Hepatocyte (in vitro differentiated cells): Measurements from ENCODE around the gene PLG. TPM values are rescaled to one million over a fixed set of nuclear protein-coding genes. Genes with fewer than 3 reads are reported as not detected.
"Not testable (repeated sequence)": the region's sequence is repeated elsewhere in the genome, so short reads cannot be mapped to it uniquely, and the experiment has no call there.

Experiments used
- DNase-seq: peaks from one replicate; pipeline ENCODE4 v3.0.0-alpha.2; 2016; ENCODE audit warnings: low spot score
- H2AFZ ChIP-seq: fragments of 200-600 bp; sonication (generic); 2 replicates; pipeline ENCODE4 v1.6.0; 2016; ENCODE audit warnings: antibody characterized with exemption, mild to moderate bottlenecking
- H3K27ac ChIP-seq: fragments of 200-600 bp; sonication (generic); 2 replicates; pipeline ENCODE4 v1.5.1; 2016; ENCODE audit warnings: mild to moderate bottlenecking
- H3K27me3 ChIP-seq: fragments of 200-600 bp; sonication (generic); 2 replicates; pipeline ENCODE4 v1.6.1; 2016
- H3K36me3 ChIP-seq: fragments of 200-600 bp; sonication (generic); replicated peaks from 2 replicates; pipeline ENCODE4 v1.5.1; 2016; ENCODE audit warnings: low read depth; ENCODE audit not compliant: insufficient read depth
- H3K4me1 ChIP-seq: fragments of 200-600 bp; sonication (generic); 2 replicates; pipeline ENCODE4 v1.5.1; 2016; ENCODE audit warnings: mild to moderate bottlenecking, moderate library complexity; ENCODE audit not compliant: insufficient read depth
- H3K4me2 ChIP-seq: fragments of 200-600 bp; sonication (generic); 2 replicates; pipeline ENCODE4 v1.6.0; 2016
- H3K4me3 ChIP-seq: fragments of 200-600 bp; sonication (generic); 2 replicates; pipeline ENCODE4 v1.5.1; 2016; ENCODE audit warnings: mild to moderate bottlenecking
- H3K79me2 ChIP-seq: fragments of 200-600 bp; sonication (generic); 2 replicates; pipeline ENCODE4 v1.6.0; 2017; ENCODE audit warnings: mild to moderate bottlenecking
- H3K9me2 ChIP-seq: fragments of 200-600 bp; sonication (generic); replicated peaks from 2 replicates; pipeline ENCODE4 v1.6.0; 2017; ENCODE audit warnings: mild to moderate bottlenecking; ENCODE audit not compliant: insufficient read depth
- H3K9me3 ChIP-seq: fragments of 200-600 bp; sonication (generic); 2 replicates; pipeline ENCODE4 v1.5.1; 2016; ENCODE audit warnings: low read depth, mild to moderate bottlenecking
- H4K20me1 ChIP-seq: fragments of 200-600 bp; sonication (generic); 2 replicates; pipeline ENCODE4 v1.6.0; 2016; ENCODE audit warnings: mild to moderate bottlenecking; ENCODE audit not compliant: insufficient read depth, poor library complexity, severe bottlenecking
- EZH2 ChIP-seq: fragments of 200-600 bp; sonication (generic); IDR thresholded peaks from 2 replicates; pipeline ENCODE4 v1.6.1; 2016; ENCODE audit warnings: antibody characterized with exemption, mild to moderate bottlenecking, borderline replicate concordance
- EZH2phosphoT487 ChIP-seq: fragments of 200-600 bp; sonication (generic); IDR thresholded peaks from one replicate; pipeline ENCODE4 v1.6.1; 2018; ENCODE audit warnings: antibody characterized with exemption, mild to moderate bottlenecking, low read depth, moderate library complexity; ENCODE audit not compliant: unreplicated experiment, severe bottlenecking
- WGBS: methylation state at CpG from one replicate; pipeline ENCODE4 v1.1.6; 2016; ENCODE audit warnings: low lambda C conversion rate; ENCODE audit errors: missing lambda C conversion rate; 5-methylcytosine and 5-hydroxymethylcytosine counted together
- polyA plus RNA-seq: library from polyadenylated mRNA; unstranded; fragments of >200 nt; fragmentation: Nextera tagmentation; extraction: Ambion mirVana; gene quantifications from 2 replicates; pipeline ENCODE4 v1.2.1, GENCODE V29; 2016
- total RNA-seq: library from RNA; depleted of rRNA; stranded (reverse); fragments of >200 nt; gene quantifications from 2 replicates; pipeline ENCODE4 v1.2.3, GENCODE V29; 2014
- TF ChIP-seq, protein P1 (sequence below): fragments of 200-600 bp; sonication (generic); IDR thresholded peaks from 2 replicates; pipeline ENCODE4 v1.5.1; 2016; ENCODE audit warnings: antibody characterized with exemption, mild to moderate bottlenecking; ENCODE audit not compliant: poor library complexity

Gene PLG
- total and polyA plus RNA-seq, 2 experiments from 2014 or later: 145 to 225 TPM

DNA sequence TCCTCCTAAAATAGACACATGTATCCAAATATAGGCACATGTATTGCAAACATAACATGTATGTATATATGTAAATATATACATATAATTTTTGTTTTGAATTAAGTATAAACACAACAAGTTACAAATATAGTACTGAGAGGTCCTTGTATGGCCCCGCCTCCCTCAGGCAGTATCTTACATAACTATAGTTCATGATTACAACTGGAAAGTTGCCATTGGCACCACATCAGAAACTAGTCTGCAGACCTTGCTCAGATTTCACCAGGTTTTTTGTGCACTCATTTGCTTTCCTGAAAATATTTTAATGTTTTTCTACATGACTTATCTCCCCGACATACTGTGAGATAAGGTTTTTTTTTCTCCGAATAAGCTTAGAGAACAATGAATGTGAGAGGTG, 5.2 kb upstream of the PLG start:
- not testable (repeated sequence) for H3K9me3 ChIP-seq, H3K36me3 ChIP-seq, H3K4me3 ChIP-seq, H3K9me2 ChIP-seq, H3K4me1 ChIP-seq, H3K27ac ChIP-seq, H3K27me3 ChIP-seq, H2AFZ ChIP-seq, H3K4me2 ChIP-seq, H3K79me2 ChIP-seq, H4K20me1 ChIP-seq
- 75% methylated on average over 3 of the region's 3 CpGs for WGBS
- DNase-seq: peak; percentile 20

DNA sequence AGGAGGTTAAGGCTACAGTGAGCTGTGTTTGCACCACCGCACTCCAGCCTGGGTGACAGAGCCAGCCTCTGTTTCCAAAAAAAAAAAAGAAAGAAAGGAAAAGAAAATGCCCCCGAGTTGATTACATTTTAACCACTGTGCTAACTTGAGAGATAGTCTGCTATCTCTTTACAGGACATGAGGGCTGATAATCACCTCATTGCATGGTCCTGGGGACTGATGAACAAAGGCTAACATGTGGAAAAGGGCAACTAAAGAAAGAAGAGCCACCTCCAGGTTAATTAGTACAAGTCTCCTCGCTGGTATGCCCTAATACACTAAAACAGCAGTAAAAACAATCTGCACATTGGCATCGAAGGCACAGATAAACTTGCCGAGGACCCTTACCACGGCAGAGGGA, 4.2 kb upstream of the PLG start:
- peak overlapping the region; percentile 52 for H3K4me2 ChIP-seq
- DNase-seq: no peak
- TF ChIP-seq, protein P1, sequence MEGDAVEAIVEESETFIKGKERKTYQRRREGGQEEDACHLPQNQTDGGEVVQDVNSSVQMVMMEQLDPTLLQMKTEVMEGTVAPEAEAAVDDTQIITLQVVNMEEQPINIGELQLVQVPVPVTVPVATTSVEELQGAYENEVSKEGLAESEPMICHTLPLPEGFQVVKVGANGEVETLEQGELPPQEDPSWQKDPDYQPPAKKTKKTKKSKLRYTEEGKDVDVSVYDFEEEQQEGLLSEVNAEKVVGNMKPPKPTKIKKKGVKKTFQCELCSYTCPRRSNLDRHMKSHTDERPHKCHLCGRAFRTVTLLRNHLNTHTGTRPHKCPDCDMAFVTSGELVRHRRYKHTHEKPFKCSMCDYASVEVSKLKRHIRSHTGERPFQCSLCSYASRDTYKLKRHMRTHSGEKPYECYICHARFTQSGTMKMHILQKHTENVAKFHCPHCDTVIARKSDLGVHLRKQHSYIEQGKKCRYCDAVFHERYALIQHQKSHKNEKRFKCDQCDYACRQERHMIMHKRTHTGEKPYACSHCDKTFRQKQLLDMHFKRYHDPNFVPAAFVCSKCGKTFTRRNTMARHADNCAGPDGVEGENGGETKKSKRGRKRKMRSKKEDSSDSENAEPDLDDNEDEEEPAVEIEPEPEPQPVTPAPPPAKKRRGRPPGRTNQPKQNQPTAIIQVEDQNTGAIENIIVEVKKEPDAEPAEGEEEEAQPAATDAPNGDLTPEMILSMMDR: no peak
- TF ChIP-seq EZH2: no peak
- TF ChIP-seq EZH2phosphoT487: no peak
- no peaks in the 10 kb centered on the region for H4K20me1 ChIP-seq
- peak overlapping the region; percentile 19 for H3K27ac ChIP-seq
- H3K9me2 ChIP-seq: no peaks in the 10 kb centered on the region
- H3K4me1 ChIP-seq: no peaks in the 10 kb centered on the region
- H3K9me3 ChIP-seq: no peaks in the 10 kb centered on the region
- WGBS: 44% methylated on average over 6 of the region's 6 CpGs
- no peaks in the 10 kb centered on the region for H3K36me3 ChIP-seq
- H2AFZ ChIP-seq: no peak overlapping the region
- no peaks in the 10 kb centered on the region for H3K27me3 ChIP-seq
- H3K79me2 ChIP-seq: no peaks in the 10 kb centered on the region
- H3K4me3 ChIP-seq: no peak overlapping the region

DNA sequence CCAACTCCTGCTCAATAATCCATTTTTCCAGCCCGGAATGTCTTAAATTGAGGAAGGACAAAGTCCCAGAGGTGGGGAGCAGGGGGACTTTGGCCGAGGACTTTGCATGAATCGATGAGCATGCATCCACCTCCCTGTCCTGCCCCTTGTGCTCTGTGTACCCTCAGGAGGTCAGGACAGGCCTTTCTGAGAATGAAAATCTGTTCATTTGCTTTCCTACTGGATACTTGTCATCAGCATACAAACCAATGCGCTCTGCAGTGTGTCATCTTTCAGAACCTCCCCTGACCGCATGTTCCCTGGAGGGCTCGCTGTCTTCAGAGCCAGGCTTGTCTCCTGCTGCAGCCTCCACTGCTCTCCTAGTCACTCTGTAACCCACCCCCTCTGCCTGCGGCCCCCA, 2.6 kb downstream of the PLG start:
- DNase-seq: peak; percentile 23
- not testable (repeated sequence) for H3K36me3 ChIP-seq, H3K27me3 ChIP-seq, H3K4me3 ChIP-seq, H3K4me2 ChIP-seq, H3K9me3 ChIP-seq, H3K9me2 ChIP-seq, H3K79me2 ChIP-seq, H3K4me1 ChIP-seq, H2AFZ ChIP-seq, H4K20me1 ChIP-seq
- peak overlapping the region; percentile 69 for H3K27ac ChIP-seq
- 74% methylated on average over 7 of the region's 7 CpGs for WGBS

DNA sequence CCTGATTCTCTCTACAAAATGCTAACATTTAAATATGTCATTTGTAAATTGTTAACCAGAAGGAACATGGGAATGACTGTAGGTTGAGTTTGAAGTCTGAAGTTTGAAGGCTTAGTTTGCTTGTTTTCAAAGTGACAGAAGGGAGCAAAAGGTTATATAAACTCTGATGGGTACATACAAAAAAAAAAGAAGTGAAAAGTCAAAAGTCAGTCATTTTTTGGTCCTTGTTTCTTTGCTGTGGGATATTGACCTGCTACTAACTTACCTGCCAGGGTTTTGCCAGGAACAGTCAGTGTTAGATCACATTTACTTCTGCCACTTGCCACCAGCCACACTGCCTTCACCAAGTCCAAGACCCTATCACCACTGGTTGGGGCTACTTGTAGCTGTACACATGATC, 6.9 kb downstream of the PLG start:
- not testable (repeated sequence) for H4K20me1 ChIP-seq, H3K36me3 ChIP-seq, H3K79me2 ChIP-seq, H3K4me3 ChIP-seq, H2AFZ ChIP-seq, H3K4me2 ChIP-seq, H3K27me3 ChIP-seq, DNase-seq, H3K27ac ChIP-seq, H3K9me2 ChIP-seq, H3K9me3 ChIP-seq, H3K4me1 ChIP-seq

DNA sequence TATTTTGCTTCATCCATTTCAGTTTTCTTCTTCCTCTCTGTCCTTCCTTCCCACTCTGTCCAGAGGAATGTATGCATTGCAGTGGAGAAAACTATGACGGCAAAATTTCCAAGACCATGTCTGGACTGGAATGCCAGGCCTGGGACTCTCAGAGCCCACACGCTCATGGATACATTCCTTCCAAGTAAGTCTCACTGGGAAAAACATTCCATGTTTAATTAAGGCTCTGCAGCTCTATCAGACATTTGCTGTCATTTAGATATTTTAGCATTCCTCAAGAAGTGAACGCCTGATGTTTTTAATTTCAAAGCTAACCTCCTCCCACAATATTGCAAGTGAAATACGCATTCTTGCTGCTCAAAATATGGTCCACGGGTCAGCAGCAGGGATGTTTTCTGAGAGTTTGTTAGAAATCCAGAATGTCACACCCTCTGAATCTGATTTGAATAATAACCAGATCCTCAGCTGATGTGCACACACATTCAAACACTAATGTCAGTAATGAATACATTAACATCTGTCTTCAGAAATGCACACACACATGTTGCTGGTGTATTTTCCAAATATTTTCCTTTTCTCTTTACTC, 12.8 kb downstream of the PLG start:
- H2AFZ ChIP-seq: no peak overlapping the region
- H3K4me2 ChIP-seq: no peak overlapping the region
- H3K9me2 ChIP-seq: no peaks in the 10 kb centered on the region
- no peak overlapping the region for H3K4me3 ChIP-seq
- H3K27ac ChIP-seq: no peak overlapping the region
- no peaks in the 10 kb centered on the region for H3K79me2 ChIP-seq
- H3K36me3 ChIP-seq: no peaks in the 10 kb centered on the region
- WGBS: 78% methylated on average over 5 of the region's 5 CpGs
- no peak for DNase-seq
- TF ChIP-seq, protein P1: no peak
- TF ChIP-seq EZH2 (no peak), EZH2phosphoT487 (no peak)
- no peaks in the 10 kb centered on the region for H3K9me3 ChIP-seq
- H3K4me1 ChIP-seq: no peaks in the 10 kb centered on the region
- no peaks in the 10 kb centered on the region for H4K20me1 ChIP-seq
- H3K27me3 ChIP-seq: no peaks in the 10 kb centered on the region
